Thyroid gland (tissue), 4 donors: ENCODE data around the gene UCP3. TPM values are rescaled to one million over a fixed set of nuclear protein-coding genes. Genes with fewer than 3 reads are reported as not detected.

Experiments used
- DNase-seq, 2 donors: peaks; one replicate each; pipeline ENCODE4 v3.0.0-alpha.2; 2019
- H3K27ac ChIP-seq, 3 donors: fragments of 200-600 bp; sonication (generic); 1 replicate in 2 of 3; 2 replicates in 1 of 3; pipeline ENCODE4 v1.5.1; 2016 to 2019; ENCODE audit warnings: mild to moderate bottlenecking in 1 of 3, moderate library complexity in 1 of 3
- H3K27me3 ChIP-seq: fragments of 200-600 bp; sonication (generic); one replicate; pipeline ENCODE4 v1.5.1; 2019
- H3K36me3 ChIP-seq, 2 donors: fragments of 200-600 bp; sonication (generic); one replicate each; pipeline ENCODE4 v1.5.1; 2016 to 2019
- H3K4me1 ChIP-seq, 2 donors: fragments of 200-600 bp; sonication (generic); one replicate each; pipeline ENCODE4 v1.5.1; 2017 to 2019
- H3K4me3 ChIP-seq, 3 donors: fragments of 200-600 bp; sonication (generic); replicated peaks in 1 of 3; 1 replicate in 2 of 3; 2 replicates in 1 of 3; pipeline ENCODE4 v1.5.1; 2016; ENCODE audit warnings: mild to moderate bottlenecking in 1 of 3
- H3K9me3 ChIP-seq: fragments of 200-600 bp; sonication (generic); one replicate; pipeline ENCODE4 v1.5.1; 2017
- CTCF ChIP-seq, 6 experiments: fragments of 200-600 bp in 3 of 6; fragments of 450-650 bp in 3 of 6; sonication (generic) in 3 of 6; IDR thresholded peaks; one replicate each; pipeline ENCODE4 v1.5.1; 2016 to 2019; ENCODE audit warnings: antibody characterized with exemption in 6 of 6, mild to moderate bottlenecking in 2 of 6, inconsistent platforms in 1 of 6, moderate library complexity in 1 of 6
- POLR2A ChIP-seq, 2 donors: fragments of 450-650 bp; IDR thresholded peaks; one replicate each; pipeline ENCODE4 v1.6.1; 2017; ENCODE audit warnings: antibody characterized with exemption in 2 of 2, mild to moderate bottlenecking in 2 of 2, moderate library complexity in 1 of 2
- WGBS, 2 donors: methylation state at CpG; one replicate each; pipeline ENCODE4 v1.1.5; 2017; 5-methylcytosine and 5-hydroxymethylcytosine counted together
- intact Hi-C: fragments of 100-400 bp; cut with DNase I; formaldehyde crosslinking; loops from one replicate; pipeline ENCODE4 v1.15.1; 2023
- total RNA-seq, 4 donors: library from RNA; depleted of rRNA; stranded (reverse); fragments of >200 nt; gene quantifications; one replicate each; pipeline ENCODE4 v1.2.3, GENCODE V29; 2016

UCP3 gene
- total RNA-seq, 4 donors from 2014 or later = 3.1 to 3.6 (median 3.4) TPM

- no peak for TF ChIP-seq POLR2A (IDR thresholded peaks at IDR 0.05)
- no peak for TF ChIP-seq CTCF (IDR thresholded peaks at IDR 0.05)
- Histone ChIP-seq H3K27me3 (no peaks in the 10 kb centered on the region), H3K4me3 (no peak overlapping the region), H3K36me3 (no peaks in the 10 kb centered on the region), H3K27ac (no peak overlapping the region), H3K4me1 (peaks cover 3 to 35% of the 10 kb centered on the region in 2 donors), H3K9me3 (no peaks in the 10 kb centered on the region)
- DNase-seq = no peak
- intact Hi-C loops = no loop called here
- WGBS, 2 donors = 93% methylated on average over 9 of the region's 9 CpGs
Measured at GRCh38 chr11:74010306-74011300, 1.7 kb upstream of the UCP3 start.

- DNase-seq = no peak
- H3K4me3 ChIP-seq = no peak overlapping the region
- H3K36me3 ChIP-seq = no peaks in the 10 kb centered on the region
- H3K4me1 ChIP-seq = peaks cover 0 to 39% of the 10 kb centered on the region in 2 donors
- 87 to 92% methylated on average over 5 of the region's 5 CpGs for WGBS, 2 donors
- TF ChIP-seq CTCF (IDR thresholded peaks at IDR 0.05) (no peak), POLR2A (IDR thresholded peaks at IDR 0.05) (no peak)
- intact Hi-C loops = no loop called here
- H3K27me3 ChIP-seq = no peaks in the 10 kb centered on the region
- H3K27ac ChIP-seq = no peak overlapping the region
- H3K9me3 ChIP-seq = no peaks in the 10 kb centered on the region
Measured at GRCh38 chr11:74009675-74010305, 905 bp upstream of the UCP3 start.

- Histone ChIP-seq H3K9me3 (no peaks in the 10 kb centered on the region), H3K36me3 (no peaks in the 10 kb centered on the region), H3K27ac (peak overlapping the region in 1 of 3 donors; percentile 65), H3K4me3 (no peak overlapping the region), H3K4me1 (peaks cover 0 to 39% of the 10 kb centered on the region in 2 donors), H3K27me3 (no peaks in the 10 kb centered on the region)
- intact Hi-C loops = no loop called here
- TF ChIP-seq POLR2A (IDR thresholded peaks at IDR 0.05) = no peak
- TF ChIP-seq CTCF (IDR thresholded peaks at IDR 0.05) = no peak
- 83 to 89% methylated on average over 3 of the region's 3 CpGs for WGBS, 2 donors
- DNase-seq = no peak
Measured at GRCh38 chr11:74009230-74009547, 304 bp upstream of the UCP3 start.

- no peak for DNase-seq
- Histone ChIP-seq H3K27ac (peak overlapping the region in 1 of 3 donors; percentile 65), H3K36me3 (peaks cover 6 to 8% of the 10 kb centered on the region in 2 donors), H3K9me3 (no peaks in the 10 kb centered on the region), H3K4me1 (peaks cover 0 to 39% of the 10 kb centered on the region in 2 donors), H3K4me3 (no peak overlapping the region), H3K27me3 (no peaks in the 10 kb centered on the region)
- WGBS, 2 donors = 77 to 81% methylated on average over 5 to 6 of the region's 6 CpGs
- no peak for TF ChIP-seq CTCF (IDR thresholded peaks at IDR 0.05)
- no peak for TF ChIP-seq POLR2A (IDR thresholded peaks at IDR 0.05)
- intact Hi-C loops = no loop called here
Measured at GRCh38 chr11:74007691-74008372, 1.1 kb downstream of the UCP3 start.
